ENCODE measurements around the gene SIGLEC15. TPM values are rescaled to one million over a fixed set of nuclear protein-coding genes. Genes with fewer than 3 reads are reported as not detected.
A peak's percentile ranks its signal among the peaks of the same experiment; 100 is the strongest.

The SIGLEC15 gene
- total RNA-seq, result 0.41 to 0.85 TPM (median 0.72 TPM) in 3 replicates
- long read RNA-seq, partial matches to known transcripts, result 0 of 3 reads
- long read RNA-seq, other reads (novel, unspliced or antisense), result 0 of 3 reads

GRCh38 chr18:45825258-45826044 lies at the start of gene SIGLEC15:
TSS of gene SIGLEC15 (plus strand) at chr18:45825675. CDS start at chr18:45825729, 54 bp downstream.
- H3K27ac Mint-ChIP-seq (ENCODE audit: unreplicated experiment), result peak within 1 kb of the TSS; percentile 42
- H3K27me3 Mint-ChIP-seq (ENCODE audit: low read depth), result no peaks in the 10 kb centered on the region

GRCh38 chr18:45775743-45776142 lies 49.7 kb upstream of the SIGLEC15 start:
- TF ChIP-seq CTCF (IDR thresholded peaks at IDR 0.05), result no peak
- no peak for DNase-seq (ENCODE audit: low spot score)
- Mint-ChIP-seq H3K4me1 (ENCODE audit: low read depth) (peaks cover 53% of the 10 kb centered on the region), H3K36me3 (ENCODE audit: low read depth) (no peaks in the 10 kb centered on the region), H3K9me3 (ENCODE audit: low read depth) (no peaks in the 10 kb centered on the region), H3K4me3 (ENCODE audit: unreplicated experiment) (peak overlapping the region; percentile 62), H3K27ac (ENCODE audit: unreplicated experiment) (no peak overlapping the region), H3K27me3 (ENCODE audit: low read depth) (no peaks in the 10 kb centered on the region)

More at GRCh38 chr18:45825258-45826044, at the start of gene SIGLEC15:
- H3K36me3 Mint-ChIP-seq (ENCODE audit: low read depth), result no peaks in the 10 kb centered on the region
- no peak within 1 kb of the TSS for H3K4me3 Mint-ChIP-seq (ENCODE audit: unreplicated experiment)
- H3K4me1 Mint-ChIP-seq (ENCODE audit: low read depth), result peaks cover 17% of the 10 kb centered on the region
- no peak for DNase-seq (ENCODE audit: low spot score)
- TF ChIP-seq CTCF (IDR thresholded peaks at IDR 0.05), result no peak
- no peaks in the 10 kb centered on the region for H3K9me3 Mint-ChIP-seq (ENCODE audit: low read depth)

GRCh38 chr18:45777393-45777792 lies 48.1 kb upstream of the SIGLEC15 start:
- Mint-ChIP-seq H3K27ac (ENCODE audit: unreplicated experiment) (peak overlapping the region; percentile 52), H3K36me3 (ENCODE audit: low read depth) (no peaks in the 10 kb centered on the region), H3K27me3 (ENCODE audit: low read depth) (no peaks in the 10 kb centered on the region), H3K4me3 (ENCODE audit: unreplicated experiment) (no peak overlapping the region), H3K4me1 (ENCODE audit: low read depth) (peaks cover 37% of the 10 kb centered on the region), H3K9me3 (ENCODE audit: low read depth) (no peaks in the 10 kb centered on the region)
- no peak for DNase-seq (ENCODE audit: low spot score)
- TF ChIP-seq CTCF (IDR thresholded peaks at IDR 0.05), result no peak

- no peak for DNase-seq (ENCODE audit: low spot score)
- no peak overlapping the region for H3K27ac Mint-ChIP-seq (ENCODE audit: unreplicated experiment)
- H3K27me3 Mint-ChIP-seq (ENCODE audit: low read depth), result no peaks in the 10 kb centered on the region
- TF ChIP-seq CTCF (IDR thresholded peaks at IDR 0.05), result no peak
- no peaks in the 10 kb centered on the region for H3K9me3 Mint-ChIP-seq (ENCODE audit: low read depth)
- peaks cover 43% of the 10 kb centered on the region for H3K4me1 Mint-ChIP-seq (ENCODE audit: low read depth)
- H3K36me3 Mint-ChIP-seq (ENCODE audit: low read depth), result no peaks in the 10 kb centered on the region
- H3K4me3 Mint-ChIP-seq (ENCODE audit: unreplicated experiment), result no peak overlapping the region
Measured at GRCh38 chr18:45780568-45780967, 44.9 kb upstream of the SIGLEC15 start.

- no peaks in the 10 kb centered on the region for H3K27me3 Mint-ChIP-seq (ENCODE audit: low read depth)
Measured at GRCh38 chr18:45782662-45783061, 42.8 kb upstream of the SIGLEC15 start.

More at GRCh38 chr18:45782662-45783061, 42.8 kb upstream of the SIGLEC15 start:
- no peaks in the 10 kb centered on the region for H3K9me3 Mint-ChIP-seq (ENCODE audit: low read depth)
- H3K4me3 Mint-ChIP-seq (ENCODE audit: unreplicated experiment), result no peak overlapping the region
- no peaks in the 10 kb centered on the region for H3K36me3 Mint-ChIP-seq (ENCODE audit: low read depth)
- no peak for TF ChIP-seq CTCF (IDR thresholded peaks at IDR 0.05)
- no peak for DNase-seq (ENCODE audit: low spot score)
- H3K4me1 Mint-ChIP-seq (ENCODE audit: low read depth), result peaks cover 50% of the 10 kb centered on the region
- peak overlapping the region; percentile 90 for H3K27ac Mint-ChIP-seq (ENCODE audit: unreplicated experiment)
